ENCODE measurements around the gene ACSBG1.
"Not testable (repeated sequence)": the region's sequence is repeated elsewhere in the genome, so short reads cannot be mapped to it uniquely, and the experiment has no call there.

Gene ACSBG1

DNA sequence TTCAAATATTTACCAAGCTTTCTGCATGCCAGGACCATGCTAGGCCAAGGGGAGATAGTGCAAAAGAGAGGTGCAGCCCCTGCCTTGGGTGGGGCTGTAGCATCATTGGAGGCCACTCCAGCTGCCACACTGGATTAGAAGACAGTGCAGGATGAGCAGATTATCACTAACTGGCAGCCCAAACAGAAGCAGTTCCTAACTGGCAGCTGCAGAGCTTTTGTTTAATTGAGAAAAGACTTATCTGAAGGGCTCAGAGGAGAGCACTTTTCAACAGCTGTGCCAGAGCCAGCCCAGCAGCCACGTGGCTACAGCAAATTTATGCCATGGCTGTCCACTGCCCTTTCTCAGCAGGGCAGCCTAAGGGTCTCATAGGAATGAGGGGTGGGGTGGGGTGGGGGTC, 13.5 kb upstream of the ACSBG1 start:
- Histone ChIP-seq H3K4me3 (ENCODE audit: insufficient read depth, low read length, poor library complexity, severe bottlenecking) (no peak overlapping the region), H3F3A (ENCODE audit: insufficient read depth) (no peaks in the 10 kb centered on the region), H2AFZ (ENCODE audit: low read depth, low read length, severe bottlenecking) (no peak overlapping the region), H3K79me2 (ENCODE audit: insufficient read depth, low read length) (no peaks in the 10 kb centered on the region), H3K9me3 (ENCODE audit: insufficient read depth, low read length) (no peaks in the 10 kb centered on the region), H3K27me3 (ENCODE audit: low read length) (no peaks in the 10 kb centered on the region), H3K9ac (ENCODE audit: low read length) (no peak overlapping the region), H3K9me2 (replicated peaks; ENCODE audit: insufficient read depth, low read length) (no peaks in the 10 kb centered on the region), H3K36me3 (ENCODE audit: low read length) (no peaks in the 10 kb centered on the region), H3K27ac (ENCODE audit: low read depth, low read length) (no peak overlapping the region), H4K20me1 (ENCODE audit: low read depth, low read length) (no peaks in the 10 kb centered on the region), H3K4me2 (ENCODE audit: low read depth, low read length, poor library complexity, severe bottlenecking) (no peak overlapping the region)
- no peak for TF ChIP-seq CTCF (IDR thresholded peaks at IDR 0.05; ENCODE audit: insufficient read depth, low read length, poor library complexity, severe bottlenecking)
- no peak for TF ChIP-seq EZH2phosphoT487 (conservative IDR thresholded peaks at IDR 0.05; ENCODE audit: low read length)

- H3K36me3 ChIP-seq (ENCODE audit: low read length); H4K20me1 ChIP-seq (ENCODE audit: low read depth, low read length); H3K9me2 ChIP-seq (replicated peaks; ENCODE audit: insufficient read depth, low read length); H2AFZ ChIP-seq (ENCODE audit: low read depth, low read length, severe bottlenecking); H3K4me2 ChIP-seq (ENCODE audit: low read depth, low read length, poor library complexity, severe bottlenecking); H3K27ac ChIP-seq (ENCODE audit: low read depth, low read length); H3K79me2 ChIP-seq (ENCODE audit: insufficient read depth, low read length); H3K9ac ChIP-seq (ENCODE audit: low read length); H3K9me3 ChIP-seq (ENCODE audit: insufficient read depth, low read length); H3F3A ChIP-seq (ENCODE audit: insufficient read depth); H3K27me3 ChIP-seq (ENCODE audit: low read length); H3K4me3 ChIP-seq (ENCODE audit: insufficient read depth, low read length, poor library complexity, severe bottlenecking): not testable (repeated sequence)
Measured at GRCh38 chr15:78245976-78246620, 11.7 kb upstream of the ACSBG1 start.

- not testable (repeated sequence) for H3K9me2 ChIP-seq (replicated peaks; ENCODE audit: insufficient read depth, low read length); H3K79me2 ChIP-seq (ENCODE audit: insufficient read depth, low read length); H3K36me3 ChIP-seq (ENCODE audit: low read length)
Measured at GRCh38 chr15:78245392-78245791, 11.0 kb upstream of the ACSBG1 start.

GRCh38 chr15:78244893-78245292, 10.5 kb upstream of the ACSBG1 start:
- no peaks in the 10 kb centered on the region for H4K20me1 ChIP-seq (ENCODE audit: low read depth, low read length)
- H3K4me3 ChIP-seq (ENCODE audit: insufficient read depth, low read length, poor library complexity, severe bottlenecking): no peak overlapping the region
- H3K9ac ChIP-seq (ENCODE audit: low read length): no peak overlapping the region
- no peaks in the 10 kb centered on the region for H3K36me3 ChIP-seq (ENCODE audit: low read length)
- no peak overlapping the region for H3K4me2 ChIP-seq (ENCODE audit: low read depth, low read length, poor library complexity, severe bottlenecking)
- H2AFZ ChIP-seq (ENCODE audit: low read depth, low read length, severe bottlenecking): no peak overlapping the region
- H3K9me2 ChIP-seq (replicated peaks; ENCODE audit: insufficient read depth, low read length): no peaks in the 10 kb centered on the region
- H3F3A ChIP-seq (ENCODE audit: insufficient read depth): no peaks in the 10 kb centered on the region
- H3K79me2 ChIP-seq (ENCODE audit: insufficient read depth, low read length): no peaks in the 10 kb centered on the region
- no peaks in the 10 kb centered on the region for H3K9me3 ChIP-seq (ENCODE audit: insufficient read depth, low read length)
- TF ChIP-seq CTCF (IDR thresholded peaks at IDR 0.05; ENCODE audit: insufficient read depth, low read length, poor library complexity, severe bottlenecking) (no peak), EZH2phosphoT487 (conservative IDR thresholded peaks at IDR 0.05; ENCODE audit: low read length) (no peak)
- H3K27me3 ChIP-seq (ENCODE audit: low read length): no peaks in the 10 kb centered on the region
- H3K27ac ChIP-seq (ENCODE audit: low read depth, low read length): no peak overlapping the region

More at GRCh38 chr15:78245392-78245791, 11.0 kb upstream of the ACSBG1 start:
- not testable (repeated sequence) for H3K4me3 ChIP-seq (ENCODE audit: insufficient read depth, low read length, poor library complexity, severe bottlenecking); H3K9ac ChIP-seq (ENCODE audit: low read length); H3K4me2 ChIP-seq (ENCODE audit: low read depth, low read length, poor library complexity, severe bottlenecking); H4K20me1 ChIP-seq (ENCODE audit: low read depth, low read length); H3K27ac ChIP-seq (ENCODE audit: low read depth, low read length); H3K27me3 ChIP-seq (ENCODE audit: low read length); H3K9me3 ChIP-seq (ENCODE audit: insufficient read depth, low read length); H2AFZ ChIP-seq (ENCODE audit: low read depth, low read length, severe bottlenecking); H3F3A ChIP-seq (ENCODE audit: insufficient read depth)

Data from SU-DHL-6 (cell line).